Activated CD4-positive, alpha-beta T cell treated with anti-CD3 and anti-CD28 coated beads for 24 hours (primary cell): ENCODE results near the gene DUS1L.

ENCODE experiments used
- DNase-seq, 2 donors: peaks; one replicate each; pipeline ENCODE4 v3.0.0-alpha.2; 2020; ENCODE audit warnings: low read depth in 2 of 2

DUS1L gene

GRCh38 chr17:82100502-82101298 lies 35.1 kb upstream of the DUS1L start:
- no peak for DNase-seq

DNA sequence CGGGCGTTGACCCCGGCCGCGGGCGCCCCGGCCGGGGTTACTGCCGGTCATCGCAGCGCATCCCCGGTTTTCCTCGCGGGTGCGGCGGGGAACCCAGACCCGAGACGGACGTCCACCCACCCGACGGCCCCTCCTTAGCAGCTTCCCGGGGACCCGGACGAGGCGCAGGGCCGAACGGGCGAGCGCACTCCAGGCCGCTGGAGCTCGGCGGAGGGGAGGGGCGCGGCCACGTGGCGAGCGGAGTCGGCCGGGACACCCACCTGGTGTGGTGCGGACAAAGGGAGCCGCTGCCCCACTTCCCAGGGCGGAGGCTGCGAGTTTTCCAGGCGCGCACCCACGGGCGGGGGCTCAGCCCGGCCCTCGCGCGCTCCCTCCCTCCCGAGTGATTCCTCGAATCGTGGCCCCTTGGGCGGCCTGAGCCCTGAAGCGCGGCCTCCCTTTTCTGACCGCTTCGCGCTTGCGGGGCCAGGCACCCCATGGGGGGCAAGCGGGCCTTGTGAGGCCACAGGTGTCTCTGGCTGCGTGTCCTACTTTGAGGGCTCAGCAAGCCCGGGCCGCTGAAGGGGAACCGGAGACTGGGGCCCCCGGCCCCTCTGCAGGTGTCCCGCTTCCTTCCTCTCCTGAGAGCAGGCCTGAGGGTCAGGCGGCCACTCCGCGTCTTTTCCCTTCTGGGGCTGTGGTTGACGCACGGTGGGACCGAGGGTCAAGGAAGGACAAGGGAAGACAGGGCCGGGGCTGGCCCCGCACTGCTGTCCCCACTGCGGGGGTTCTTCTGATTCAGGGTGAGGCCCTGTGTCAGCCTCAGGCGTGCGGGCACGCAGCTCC lies 33.5 kb upstream of the DUS1L start:
- DNase-seq, result peak in 1 of 2 donors; percentile 30

GRCh38 chr17:82098169-82098938 lies 32.8 kb upstream of the DUS1L start, which contains the start of gene FASN:
Gene FASN, minus strand, starts transcription at chr17:82098236. Its CDS starts 1,791 bp downstream, at chr17:82096445.
- DNase-seq, result peak; percentile 92

- DNase-seq, result no peak
Observed at GRCh38 chr17:82097919-82098168, 32.2 kb upstream of the DUS1L start.

GRCh38 chr17:82097184-82097918 lies 31.7 kb upstream of the DUS1L start:
- DNase-seq, result no peak

- DNase-seq, result no peak
Observed at GRCh38 chr17:82096709-82097183, 31.1 kb upstream of the DUS1L start.

GRCh38 chr17:82095777-82096708 lies 30.4 kb upstream of the DUS1L start:
- no peak for DNase-seq

DNA sequence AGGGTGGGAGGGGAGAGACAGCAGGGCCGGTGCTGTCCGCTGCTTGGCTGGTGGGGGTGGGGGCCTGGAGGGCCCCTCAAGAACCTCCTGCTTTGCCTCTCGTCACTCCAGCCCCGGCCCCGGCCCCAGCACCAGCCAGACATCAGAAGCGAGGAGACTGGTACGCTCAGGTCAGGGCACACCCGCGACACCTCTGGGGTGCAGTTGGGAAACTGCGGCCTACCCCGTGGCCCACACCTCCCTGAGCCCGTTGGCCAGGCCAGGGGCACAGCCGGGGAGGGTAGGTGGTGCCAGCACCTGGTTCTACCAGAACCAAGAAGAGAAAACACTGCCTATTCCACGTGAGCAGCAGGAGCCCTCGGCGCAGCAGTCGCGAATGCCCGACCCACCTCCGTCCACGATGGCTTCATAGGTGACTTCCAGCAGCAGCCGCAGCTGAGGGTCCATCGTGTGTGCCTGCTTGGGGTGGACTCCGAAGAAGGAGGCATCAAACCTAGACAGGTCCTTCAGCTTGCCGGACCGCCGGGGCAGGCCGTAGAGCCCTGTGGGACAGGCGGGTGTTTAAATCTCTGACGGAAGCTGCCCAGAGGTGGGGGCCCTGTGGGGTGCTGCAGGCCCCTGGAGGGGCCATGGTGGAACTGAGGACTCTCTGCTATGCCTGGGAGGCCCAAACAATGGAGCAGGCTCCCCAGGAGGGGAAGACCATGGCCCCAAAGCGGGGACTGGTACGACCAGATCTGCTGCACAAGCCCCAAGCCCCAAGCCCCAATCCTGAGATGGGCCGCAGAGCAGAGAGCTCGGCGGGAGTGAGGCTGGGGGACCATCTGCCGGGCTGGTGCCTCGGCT lies 29.6 kb upstream of the DUS1L start:
- DNase-seq, result no peak

- DNase-seq, result no peak
Observed at GRCh38 chr17:82092995-82093751, 27.6 kb upstream of the DUS1L start.

- no peak for DNase-seq
Observed at GRCh38 chr17:82092628-82092994, 27.0 kb upstream of the DUS1L start.

DNA sequence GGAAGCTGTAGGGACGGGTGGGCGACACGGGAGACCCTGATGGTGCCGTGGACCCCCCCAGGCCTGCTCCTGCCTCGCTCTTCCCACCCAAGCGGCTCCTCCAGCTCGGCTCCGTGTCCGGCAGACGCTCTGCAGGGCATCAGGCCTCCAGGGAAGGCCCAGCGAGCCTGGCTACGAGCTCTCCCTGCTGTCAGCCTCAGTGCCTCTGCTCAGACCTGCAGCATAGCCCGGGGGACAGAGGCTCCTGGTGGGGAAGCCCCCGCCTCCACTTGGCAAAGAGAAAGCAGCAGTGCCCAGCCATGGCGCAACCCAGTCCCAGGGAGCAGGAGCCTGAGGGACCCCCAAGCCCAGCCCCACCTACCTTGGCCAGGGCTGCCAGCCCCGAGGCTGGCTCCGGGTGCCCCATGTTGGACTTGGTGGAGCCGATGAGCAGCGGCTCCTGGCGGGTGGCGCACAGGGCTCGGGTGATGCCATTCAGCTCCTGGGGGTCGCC lies 26.5 kb upstream of the DUS1L start:
- no peak for DNase-seq

DNA sequence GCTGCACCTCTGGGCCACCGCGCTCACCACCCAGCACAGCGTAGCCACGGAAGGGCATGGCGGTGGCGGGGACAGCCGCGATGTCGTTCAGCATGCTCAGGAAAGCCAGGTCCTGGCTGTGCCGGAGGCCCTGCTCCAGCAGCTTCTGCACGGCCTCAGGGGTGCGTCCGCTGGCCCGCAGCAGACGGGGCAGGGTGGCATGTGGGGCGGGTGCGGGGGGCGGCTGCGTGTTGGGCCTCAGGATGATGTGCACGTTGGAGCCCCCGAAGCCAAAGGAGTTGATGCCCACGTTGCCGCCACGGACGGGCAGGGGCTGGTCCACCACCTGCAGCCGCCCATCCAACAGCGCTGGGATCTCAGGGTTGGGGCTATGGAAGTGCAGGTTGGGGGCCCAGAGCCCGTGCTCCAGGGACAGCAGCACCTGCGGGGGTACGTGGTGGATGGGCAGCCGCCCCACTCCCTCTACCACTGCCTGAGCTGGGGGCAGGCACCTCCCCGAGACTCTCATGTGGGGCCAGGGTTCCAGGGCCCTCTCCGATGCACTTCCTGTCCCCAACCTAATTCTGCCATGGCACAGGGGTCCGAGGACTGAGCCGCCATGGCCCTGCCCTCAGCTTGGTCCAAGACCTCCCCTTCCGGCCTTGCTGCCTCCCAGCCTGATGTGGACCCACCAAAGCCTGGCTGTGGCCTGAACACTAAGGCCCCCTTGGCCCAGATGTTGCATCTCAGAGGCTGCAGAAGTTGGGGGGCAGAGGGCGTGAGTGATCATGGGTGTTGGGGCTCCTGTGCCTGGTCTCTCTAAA lies 25.9 kb upstream of the DUS1L start:
- DNase-seq, result no peak

DNA sequence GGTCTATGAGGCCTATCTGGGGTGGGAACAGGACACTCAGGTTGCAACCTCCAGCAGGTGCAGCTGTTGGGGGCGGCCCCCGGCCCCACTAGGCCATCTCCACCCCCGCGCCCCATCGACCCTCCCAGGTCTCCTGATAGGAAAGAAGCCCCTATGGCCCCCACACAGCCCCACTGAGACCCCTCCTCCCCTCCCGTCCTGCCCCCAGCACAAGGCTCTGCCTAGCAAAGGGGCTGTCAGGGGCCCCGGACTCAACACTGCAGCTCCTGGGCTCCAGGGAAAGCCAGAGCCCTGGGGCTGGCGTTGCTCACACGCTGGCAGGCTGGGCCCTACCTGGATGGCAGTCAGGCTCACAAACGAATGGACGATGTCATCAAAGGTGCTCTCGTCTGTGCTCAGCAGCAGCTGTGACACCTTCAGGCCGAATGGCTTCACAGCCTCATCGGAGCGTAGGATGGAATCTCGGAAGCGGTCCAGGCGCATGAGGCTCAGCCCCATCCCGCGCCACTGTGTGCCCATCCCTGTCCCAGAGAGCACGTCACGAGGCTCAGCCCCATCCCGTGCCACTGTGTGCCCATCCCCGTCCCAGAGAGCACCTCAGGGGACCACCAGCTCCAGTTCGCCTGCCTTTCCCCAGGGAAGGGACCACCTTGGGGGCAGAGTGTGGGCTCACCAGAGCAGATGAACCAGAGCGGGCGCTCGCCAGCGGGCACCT lies 25.1 kb upstream of the DUS1L start:
- DNase-seq, result no peak

GRCh38 chr17:82089723-82090548 lies 24.3 kb upstream of the DUS1L start:
- no peak for DNase-seq

GRCh38 chr17:82088838-82089722 lies 23.5 kb upstream of the DUS1L start:
- no peak for DNase-seq
